Panc1 (cell line): ENCODE results near the gene CHCHD10.

ENCODE experiments used
- CTCF ChIP-seq: fragments of 450-650 bp; IDR thresholded peaks from 2 replicates; pipeline ENCODE4 v1.5.1; 2017; ENCODE audit warnings: mild to moderate bottlenecking
- POLR2AphosphoS5 ChIP-seq: IDR thresholded peaks from 2 replicates; pipeline ENCODE4 v1.6.1; 2012; ENCODE audit warnings: mild to moderate bottlenecking, low read depth, low read length, moderate library complexity
- REST ChIP-seq, 2 experiments: IDR thresholded peaks; 2 replicates each; pipeline ENCODE4 v1.6.1; 2011 to 2012; ENCODE audit warnings: low read depth in 2 of 2, control low read depth in 1 of 2, low read length in 1 of 2, mild to moderate bottlenecking in 1 of 2, moderate library complexity in 1 of 2; ENCODE audit not compliant: insufficient read depth in 1 of 2
- SIN3A ChIP-seq: IDR thresholded peaks from 2 replicates; pipeline ENCODE4 v1.6.1; 2012; ENCODE audit warnings: low read depth, mild to moderate bottlenecking, low read length, moderate library complexity, borderline replicate concordance; ENCODE audit not compliant: insufficient read depth

- TF ChIP-seq POLR2AphosphoS5 (no peak), CTCF (no peak), REST (IDR thresholded peaks at IDR 0.05; ENCODE audit: insufficient read depth in 1 of 2, low read depth in 2 of 2, low read length in 1 of 2) (no peak), SIN3A (no peak)
These were observed 22.0 kb downstream of the CHCHD10 start for GRCh38 chr22:23745791-23746190.
